Effector memory CD4-positive, alpha-beta T cell (primary cell): ENCODE results near the gene PSENEN.

Experiments
- DNase-seq, 3 donors: peaks; one replicate each; pipeline ENCODE4 v3.0.0-alpha.2; 2020
- H3K27ac ChIP-seq: 2 replicates; pipeline ENCODE4 v1.7.0; 2013; ENCODE audit warnings: mild to moderate bottlenecking, low read length, moderate library complexity; ENCODE audit not compliant: insufficient read depth, poor library complexity, severe bottlenecking
- H3K27me3 ChIP-seq: replicated peaks from 2 replicates; pipeline ENCODE4 v1.7.0; 2013; ENCODE audit warnings: mild to moderate bottlenecking, low read length; ENCODE audit not compliant: insufficient read depth, control insufficient read depth, poor library complexity, severe bottlenecking
- H3K36me3 ChIP-seq: 2 replicates; pipeline ENCODE4 v1.7.0; 2013; ENCODE audit warnings: mild to moderate bottlenecking, low read length, moderate library complexity; ENCODE audit not compliant: control insufficient read depth, insufficient read depth
- H3K4me1 ChIP-seq: 2 replicates; pipeline ENCODE4 v1.7.0; 2013; ENCODE audit warnings: low read length, mild to moderate bottlenecking; ENCODE audit not compliant: control insufficient read depth, insufficient read depth, poor library complexity, severe bottlenecking
- H3K4me3 ChIP-seq: 2 replicates; pipeline ENCODE4 v1.7.0; 2013; ENCODE audit warnings: low read length, low read depth, mild to moderate bottlenecking; ENCODE audit not compliant: insufficient read depth, poor library complexity, severe bottlenecking
- H3K9me3 ChIP-seq: 2 replicates; pipeline ENCODE4 v1.7.0; 2013; ENCODE audit warnings: mild to moderate bottlenecking, low read length, moderate library complexity; ENCODE audit not compliant: control insufficient read depth

PSENEN gene

DNA sequence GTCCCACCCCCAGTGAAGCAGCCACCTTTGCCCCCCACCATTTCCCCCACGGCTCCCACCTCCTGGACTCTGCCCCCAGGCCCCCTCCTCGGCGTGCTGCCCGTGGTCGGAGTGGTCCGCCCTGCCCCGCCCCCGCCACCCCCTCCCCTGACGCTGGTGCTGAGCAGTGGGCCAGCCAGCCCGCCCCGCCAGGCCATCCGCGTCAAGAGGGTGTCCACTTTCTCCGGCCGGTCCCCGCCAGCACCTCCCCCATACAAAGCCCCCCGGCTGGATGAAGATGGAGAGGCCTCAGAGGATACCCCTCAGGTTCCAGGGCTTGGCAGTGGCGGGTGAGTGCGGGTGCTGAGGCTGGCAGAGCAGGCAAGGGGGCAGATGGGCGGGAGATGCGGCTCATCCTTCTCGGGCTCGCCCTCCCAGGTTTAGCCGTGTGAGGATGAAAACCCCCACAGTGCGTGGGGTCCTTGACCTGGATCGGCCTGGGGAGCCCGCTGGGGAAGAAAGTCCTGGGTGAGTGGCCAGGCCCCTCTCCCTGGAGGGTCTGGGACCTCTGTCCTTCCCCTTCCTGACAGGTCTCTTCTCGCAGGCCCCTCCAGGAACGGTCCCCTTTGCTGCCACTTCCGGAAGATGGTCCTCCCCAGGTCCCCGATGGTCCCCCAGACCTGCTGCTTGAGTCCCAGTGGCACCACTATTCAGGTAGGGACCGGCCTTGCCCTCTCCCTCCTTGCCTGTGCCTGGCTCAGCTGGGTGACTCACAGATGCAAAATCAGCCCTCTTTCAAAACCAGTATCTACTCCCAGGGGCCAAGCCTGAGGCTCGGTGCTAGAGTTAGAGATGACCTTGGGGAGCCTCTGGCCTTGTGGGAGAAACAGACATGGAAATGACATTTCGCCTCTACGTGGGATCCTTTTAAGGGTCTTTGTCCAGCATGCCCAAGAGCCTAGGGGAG is 12.0 kb upstream of the PSENEN start:
- Histone ChIP-seq H3K27me3 (no peaks in the 10 kb centered on the region), H3K9me3 (no peaks in the 10 kb centered on the region), H3K27ac (no peak overlapping the region), H3K36me3 (peaks cover 78% of the 10 kb centered on the region), H3K4me3 (no peak overlapping the region), H3K4me1 (no peaks in the 10 kb centered on the region)
- no peak for DNase-seq

DNA sequence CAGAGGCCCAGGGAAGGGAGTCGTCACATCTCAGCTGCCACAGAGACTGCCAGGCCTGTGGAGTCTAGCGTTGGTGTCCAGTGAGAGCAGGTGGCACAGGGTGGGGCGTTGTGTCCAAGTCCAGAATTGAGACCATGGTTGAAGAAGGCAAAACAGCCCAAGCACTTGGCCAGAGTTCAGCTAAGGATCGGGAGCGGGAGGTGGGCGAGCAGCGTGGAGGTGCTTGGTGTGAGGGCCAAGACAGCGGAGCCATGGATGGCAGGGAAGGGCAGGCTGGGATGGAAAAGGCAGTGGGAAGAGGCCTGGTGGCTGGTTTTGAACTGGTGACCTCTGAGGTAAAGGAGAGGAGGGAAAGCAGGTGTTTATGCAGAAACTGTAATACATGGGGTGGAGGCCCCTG is 11.2 kb upstream of the PSENEN start:
- no peaks in the 10 kb centered on the region for H3K9me3 ChIP-seq
- no peaks in the 10 kb centered on the region for H3K27me3 ChIP-seq
- no peak overlapping the region for H3K4me3 ChIP-seq
- DNase-seq, result no peak
- H3K4me1 ChIP-seq, result no peaks in the 10 kb centered on the region
- H3K27ac ChIP-seq, result no peak overlapping the region
- peaks cover 73% of the 10 kb centered on the region for H3K36me3 ChIP-seq

DNA sequence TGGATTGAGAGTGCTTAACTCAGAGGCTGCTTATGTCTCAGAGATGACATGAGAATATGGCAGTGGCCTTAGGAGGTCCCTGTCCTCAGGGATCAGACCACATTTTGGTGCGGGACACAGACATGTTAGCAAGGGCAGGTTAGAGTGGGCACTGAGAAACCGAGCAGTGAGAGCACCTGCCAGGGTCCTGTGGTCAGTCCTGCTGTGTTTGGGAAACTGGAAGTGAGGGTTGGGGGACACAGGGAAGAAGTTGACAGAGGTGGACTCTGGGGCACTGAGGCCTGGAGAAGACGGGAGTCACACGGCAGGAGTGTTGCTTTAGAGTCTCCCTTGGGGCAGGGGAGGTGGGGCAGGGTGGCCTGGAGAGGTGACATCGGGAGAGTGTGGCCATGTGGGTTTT is 10.6 kb upstream of the PSENEN start:
- H3K36me3 ChIP-seq, result peaks cover 67% of the 10 kb centered on the region

DNA sequence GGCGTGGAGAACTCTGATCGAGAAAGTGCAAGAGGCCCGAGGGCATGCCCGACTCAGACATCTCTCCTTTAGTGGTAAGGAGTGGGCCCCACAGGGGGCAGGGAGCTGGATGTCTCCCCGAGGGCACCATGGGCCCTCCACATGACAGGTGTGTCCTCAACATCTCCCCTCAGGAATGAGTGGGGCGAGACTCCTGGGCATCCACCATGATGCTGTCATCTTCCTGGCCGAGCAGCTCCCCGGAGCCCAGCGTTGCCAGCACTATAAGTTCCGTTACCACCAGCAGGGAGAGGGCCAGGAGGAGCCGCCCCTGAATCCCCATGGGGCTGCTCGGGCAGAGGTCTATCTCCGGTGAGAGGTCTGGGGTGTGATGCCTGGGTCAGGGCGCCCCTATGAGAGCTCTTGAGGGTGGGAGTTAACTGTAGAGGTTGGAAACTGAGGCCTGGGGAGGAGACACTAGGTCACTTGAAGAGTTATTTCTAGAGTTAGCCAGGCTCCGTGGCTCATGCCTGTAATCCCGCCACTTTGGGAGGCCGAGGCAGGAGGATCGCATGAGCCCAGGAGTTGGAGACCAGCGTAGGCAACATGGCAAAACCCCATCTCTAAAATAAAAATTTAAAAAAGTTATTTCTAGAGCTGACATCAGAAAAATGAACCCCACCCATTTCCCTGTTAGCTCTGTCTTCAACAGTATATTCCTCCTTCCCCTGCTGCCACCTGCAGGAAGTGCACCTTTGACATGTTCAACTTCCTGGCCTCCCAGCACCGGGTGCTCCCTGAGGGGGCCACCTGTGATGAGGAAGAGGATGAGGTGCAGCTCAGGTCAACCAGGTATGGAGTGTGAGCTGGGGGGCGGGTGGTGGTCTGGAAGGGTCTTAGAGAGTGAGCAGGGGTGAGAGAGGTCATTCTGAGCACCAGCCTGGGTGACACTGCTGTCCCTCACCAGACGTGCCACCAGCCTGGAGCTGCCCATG is 8.3 kb upstream of the PSENEN start:
- peaks cover 44% of the 10 kb centered on the region for H3K36me3 ChIP-seq

More for the DNA sequence above, 10.6 kb upstream of the PSENEN start:
- Histone ChIP-seq H3K4me3 (no peak overlapping the region), H3K27ac (no peak overlapping the region), H3K9me3 (no peaks in the 10 kb centered on the region), H3K4me1 (peaks cover 6% of the 10 kb centered on the region), H3K27me3 (no peaks in the 10 kb centered on the region)
- DNase-seq, result no peak

DNA sequence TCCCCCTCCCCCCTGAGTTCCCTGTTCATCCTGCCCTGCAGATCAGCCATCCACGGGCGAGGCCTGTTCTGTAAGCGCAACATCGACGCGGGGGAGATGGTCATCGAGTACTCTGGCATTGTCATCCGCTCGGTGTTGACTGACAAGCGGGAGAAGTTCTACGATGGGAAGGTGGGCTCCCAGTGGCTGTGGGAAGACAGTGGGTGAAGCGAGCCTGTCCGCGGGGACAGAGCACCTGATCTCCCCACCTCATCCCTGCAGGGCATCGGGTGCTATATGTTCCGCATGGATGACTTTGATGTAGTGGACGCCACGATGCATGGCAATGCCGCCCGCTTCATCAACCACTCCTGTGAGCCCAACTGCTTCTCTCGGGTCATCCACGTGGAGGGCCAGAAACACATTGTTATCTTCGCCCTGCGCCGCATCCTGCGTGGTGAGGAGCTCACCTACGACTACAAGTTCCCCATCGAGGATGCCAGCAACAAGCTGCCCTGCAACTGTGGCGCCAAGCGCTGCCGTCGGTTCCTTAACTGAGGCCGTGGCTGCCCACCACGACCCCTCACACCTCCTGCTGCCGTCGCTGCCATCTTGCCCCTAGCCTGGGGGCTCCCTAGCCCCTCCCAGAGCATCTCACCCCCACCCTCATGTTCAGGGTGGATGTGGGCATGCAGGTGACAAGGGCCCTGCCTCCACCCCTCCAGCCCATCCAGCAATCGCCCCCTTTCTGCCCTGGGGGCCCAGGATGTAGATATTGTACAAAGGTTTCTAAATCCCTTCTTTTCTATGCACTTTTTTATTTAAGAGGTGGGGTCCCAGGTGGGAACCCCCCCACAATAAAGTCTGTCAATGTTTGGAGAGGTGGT is 7.2 kb upstream of the PSENEN start:
- H3K4me1 ChIP-seq, result peaks cover 23% of the 10 kb centered on the region
- H3K9me3 ChIP-seq, result no peaks in the 10 kb centered on the region
- H3K4me3 ChIP-seq, result no peak overlapping the region
- no peaks in the 10 kb centered on the region for H3K27me3 ChIP-seq
- peaks cover 35% of the 10 kb centered on the region for H3K36me3 ChIP-seq
- no peak for DNase-seq
- no peak overlapping the region for H3K27ac ChIP-seq

More for the DNA sequence above, 8.3 kb upstream of the PSENEN start:
- no peaks in the 10 kb centered on the region for H3K9me3 ChIP-seq
- no peak overlapping the region for H3K27ac ChIP-seq
- no peak overlapping the region for H3K4me3 ChIP-seq
- peaks cover 14% of the 10 kb centered on the region for H3K4me1 ChIP-seq
- H3K27me3 ChIP-seq, result no peaks in the 10 kb centered on the region
- no peak for DNase-seq

DNA sequence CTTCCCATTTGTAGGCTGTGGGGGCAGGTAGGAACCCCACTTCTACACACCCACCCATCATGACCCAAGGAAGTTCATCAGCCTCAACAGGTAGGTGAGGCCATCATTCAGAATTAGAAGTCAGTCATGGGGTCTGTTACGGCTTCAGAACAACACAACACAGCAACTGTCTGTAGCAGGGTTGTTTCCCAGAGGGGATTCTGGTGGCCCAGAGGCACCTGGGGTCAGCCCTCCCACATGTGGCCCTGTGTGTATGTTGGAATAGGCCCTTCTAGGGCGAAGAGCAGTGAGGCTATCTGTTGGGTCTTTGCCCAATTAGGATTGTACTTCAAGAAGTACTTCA is 6.6 kb upstream of the PSENEN start:
- Histone ChIP-seq H3K27me3 (no peaks in the 10 kb centered on the region), H3K27ac (no peak overlapping the region), H3K4me3 (no peak overlapping the region), H3K36me3 (peaks cover 29% of the 10 kb centered on the region), H3K9me3 (no peaks in the 10 kb centered on the region), H3K4me1 (peaks cover 27% of the 10 kb centered on the region)
- DNase-seq, result no peak

DNA sequence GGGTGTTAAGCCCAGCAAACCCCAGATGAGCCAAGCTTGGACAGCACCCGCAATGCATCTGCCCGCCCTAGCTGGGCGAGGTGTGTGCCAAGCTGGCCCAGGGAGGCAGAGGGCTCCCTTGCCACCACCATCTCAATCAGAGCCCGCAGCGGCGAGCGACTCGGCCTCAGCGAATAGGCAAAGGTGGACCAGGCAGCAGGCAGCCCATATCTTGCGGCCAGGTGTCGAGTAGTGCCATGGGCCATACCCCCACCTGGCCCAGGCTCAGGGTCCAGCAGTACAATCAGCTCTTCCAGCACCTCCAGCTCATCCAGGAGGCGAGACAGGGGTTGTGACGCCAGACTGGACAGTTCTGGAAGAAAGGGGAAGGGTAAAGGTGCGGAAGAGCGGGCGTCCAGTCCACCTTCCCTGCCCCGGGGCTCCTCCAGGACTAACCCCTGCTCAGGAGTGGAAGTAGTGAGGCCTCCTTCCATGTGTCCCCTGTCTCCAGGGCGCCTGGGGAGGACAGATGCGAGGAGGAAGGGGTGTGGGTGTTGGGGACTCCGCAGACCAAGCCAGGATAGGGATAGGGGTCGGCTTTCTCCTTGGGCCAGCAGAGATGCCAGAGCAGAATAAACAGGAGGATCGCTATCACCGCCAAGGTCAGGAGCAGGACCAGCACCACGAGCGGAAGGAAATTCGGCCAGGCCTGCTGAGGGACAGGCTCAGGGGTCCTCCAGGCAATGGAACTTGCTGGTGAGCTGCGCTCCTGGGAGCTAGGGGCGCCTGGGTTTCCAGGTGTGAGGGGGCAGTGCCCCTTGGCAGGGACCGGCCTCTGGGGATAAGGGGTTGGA is 6.0 kb upstream of the PSENEN start:
- Histone ChIP-seq H3K4me1 (peaks cover 33% of the 10 kb centered on the region), H3K4me3 (peak overlapping the region; percentile 81), H3K27me3 (no peaks in the 10 kb centered on the region), H3K9me3 (no peaks in the 10 kb centered on the region), H3K36me3 (peaks cover 29% of the 10 kb centered on the region), H3K27ac (no peak overlapping the region)
- no peak for DNase-seq

DNA sequence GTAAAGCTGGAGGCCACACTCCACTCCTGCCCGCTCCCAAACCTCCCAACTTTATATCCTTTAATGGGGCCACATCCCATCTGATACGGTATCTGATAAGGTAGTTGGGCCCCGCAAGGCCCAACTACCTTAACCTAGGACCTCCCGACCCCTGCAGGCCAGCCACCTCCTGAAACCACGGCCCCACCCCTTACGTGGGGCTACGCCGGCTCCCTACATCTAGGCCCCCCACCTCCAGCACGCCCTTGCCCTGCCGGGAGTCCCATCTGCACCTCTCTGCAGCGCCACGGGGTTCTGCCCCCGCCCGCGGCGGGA is 5.4 kb upstream of the PSENEN start:
- Histone ChIP-seq H3K27ac (peak overlapping the region; percentile 52), H3K27me3 (no peaks in the 10 kb centered on the region), H3K4me1 (peaks cover 35% of the 10 kb centered on the region), H3K36me3 (peaks cover 23% of the 10 kb centered on the region), H3K4me3 (peak overlapping the region; percentile 81), H3K9me3 (no peaks in the 10 kb centered on the region)
- DNase-seq, result no peak
